ENCODE data around the gene ADK.

DNA sequence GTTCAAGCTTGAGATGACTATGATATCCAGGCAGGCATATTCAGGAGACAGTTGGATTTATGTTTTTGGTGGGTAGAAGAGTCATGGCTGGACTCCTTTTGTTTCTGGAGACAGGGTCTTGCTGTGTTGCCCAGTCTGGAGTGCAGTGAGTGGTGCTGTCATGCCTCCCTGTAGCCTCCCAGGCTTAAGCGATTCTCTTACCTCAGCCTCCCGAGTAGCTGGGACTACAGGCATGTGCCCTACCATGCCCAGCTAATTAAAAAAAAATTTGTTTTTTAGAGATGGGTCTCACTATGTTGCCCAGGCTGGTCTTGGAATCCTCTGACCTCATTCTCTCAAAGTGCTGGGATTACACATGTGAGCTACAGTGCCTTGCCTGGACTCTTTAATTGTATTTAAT, 62.0 kb downstream of the ADK start:
- TF ChIP-seq, protein P1, sequence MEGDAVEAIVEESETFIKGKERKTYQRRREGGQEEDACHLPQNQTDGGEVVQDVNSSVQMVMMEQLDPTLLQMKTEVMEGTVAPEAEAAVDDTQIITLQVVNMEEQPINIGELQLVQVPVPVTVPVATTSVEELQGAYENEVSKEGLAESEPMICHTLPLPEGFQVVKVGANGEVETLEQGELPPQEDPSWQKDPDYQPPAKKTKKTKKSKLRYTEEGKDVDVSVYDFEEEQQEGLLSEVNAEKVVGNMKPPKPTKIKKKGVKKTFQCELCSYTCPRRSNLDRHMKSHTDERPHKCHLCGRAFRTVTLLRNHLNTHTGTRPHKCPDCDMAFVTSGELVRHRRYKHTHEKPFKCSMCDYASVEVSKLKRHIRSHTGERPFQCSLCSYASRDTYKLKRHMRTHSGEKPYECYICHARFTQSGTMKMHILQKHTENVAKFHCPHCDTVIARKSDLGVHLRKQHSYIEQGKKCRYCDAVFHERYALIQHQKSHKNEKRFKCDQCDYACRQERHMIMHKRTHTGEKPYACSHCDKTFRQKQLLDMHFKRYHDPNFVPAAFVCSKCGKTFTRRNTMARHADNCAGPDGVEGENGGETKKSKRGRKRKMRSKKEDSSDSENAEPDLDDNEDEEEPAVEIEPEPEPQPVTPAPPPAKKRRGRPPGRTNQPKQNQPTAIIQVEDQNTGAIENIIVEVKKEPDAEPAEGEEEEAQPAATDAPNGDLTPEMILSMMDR (conservative IDR thresholded peaks at IDR 0.05 in 1 of 2, IDR thresholded peaks at IDR 0.05 in 1 of 2; ENCODE audit: low read depth in 1 of 2, low read length in 2 of 2): no peak
- no peak for TF ChIP-seq EZH2 (IDR thresholded peaks at IDR 0.05; ENCODE audit: low read length, missing control alignments)

All from fibroblast of lung (primary cell).